ENCODE measurements around the gene MEN1. TPM values are rescaled to one million over a fixed set of nuclear protein-coding genes. Genes with fewer than 3 reads are reported as not detected.
A peak's percentile ranks its signal among the peaks of the same experiment; 100 is the strongest.

MEN1 gene
- polyA plus RNA-seq, 1 donor from 2014 or later = 36.4 TPM

DNA sequence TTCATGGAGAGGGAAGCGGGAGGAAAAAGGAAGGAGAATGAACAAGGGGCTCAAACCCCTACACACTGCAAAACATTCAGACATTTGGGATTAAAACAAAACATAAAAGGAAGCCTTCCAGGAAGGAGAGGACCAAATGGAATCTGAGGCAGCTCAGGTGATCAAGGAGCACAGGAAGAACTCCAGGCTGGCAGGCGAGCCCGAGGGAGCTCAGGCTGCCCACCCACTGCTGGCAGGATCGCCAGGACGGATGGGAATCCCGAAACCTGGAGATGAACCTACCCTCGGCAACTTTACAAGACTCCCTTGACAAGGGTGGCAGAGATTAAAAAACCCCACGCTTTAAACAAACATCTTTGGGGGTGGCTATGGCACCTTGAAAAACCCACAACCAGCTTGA, 45.6 kb downstream of the MEN1 start:
- H3K4me1 Mint-ChIP-seq = peaks cover 45 to 62% (median 54%) of the 10 kb centered on the region in 3 donors
- no peaks in the 10 kb centered on the region for H3K9me3 Mint-ChIP-seq
- peaks cover 3% of the 10 kb centered on the region for H3K27me3 Mint-ChIP-seq
- peaks cover 15% of the 10 kb centered on the region for H3K36me3 Mint-ChIP-seq
- peak overlapping the region; percentile 95 to 99 (median 96) for H3K27ac Mint-ChIP-seq
- peak overlapping the region; percentile 68 to 93 (median 90) for H3K4me3 Mint-ChIP-seq

DNA sequence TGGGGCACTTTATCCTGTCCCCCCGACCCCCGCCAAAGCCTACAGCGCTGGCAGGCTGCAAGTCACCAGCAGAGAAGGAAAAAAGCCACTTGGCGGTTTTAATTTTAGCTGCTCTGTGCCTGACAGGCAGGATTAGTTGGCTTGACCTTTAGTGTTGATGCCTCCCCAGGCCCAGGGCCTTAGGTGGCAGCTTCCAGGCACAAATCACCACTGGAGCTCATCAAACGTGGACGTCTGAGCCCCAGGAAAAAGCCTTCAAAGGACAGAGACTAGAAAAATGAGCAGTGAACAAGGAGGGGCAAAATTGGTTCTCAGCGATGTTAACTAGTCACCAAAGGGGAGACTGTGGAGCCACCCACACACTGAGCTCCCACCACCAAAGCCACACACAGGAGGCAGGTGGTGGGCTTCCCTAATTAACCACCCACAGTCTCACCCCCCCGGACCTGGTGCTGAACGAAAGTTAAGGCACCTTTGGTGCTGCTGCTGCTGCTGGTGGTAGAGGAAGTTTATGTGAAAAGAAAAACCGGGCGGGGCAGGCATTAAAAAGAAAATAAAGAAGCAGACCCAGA, 46.2 kb downstream of the MEN1 start:
- peaks cover 3% of the 10 kb centered on the region for H3K27me3 Mint-ChIP-seq
- peaks cover 11% of the 10 kb centered on the region for H3K36me3 Mint-ChIP-seq
- H3K9me3 Mint-ChIP-seq = no peaks in the 10 kb centered on the region
- peaks cover 45 to 62% (median 49%) of the 10 kb centered on the region in 3 donors for H3K4me1 Mint-ChIP-seq
- H3K4me3 Mint-ChIP-seq = peak overlapping the region; percentile 68 to 93 (median 90)
- H3K27ac Mint-ChIP-seq = peak overlapping the region; percentile 95 to 99 (median 96)

DNA sequence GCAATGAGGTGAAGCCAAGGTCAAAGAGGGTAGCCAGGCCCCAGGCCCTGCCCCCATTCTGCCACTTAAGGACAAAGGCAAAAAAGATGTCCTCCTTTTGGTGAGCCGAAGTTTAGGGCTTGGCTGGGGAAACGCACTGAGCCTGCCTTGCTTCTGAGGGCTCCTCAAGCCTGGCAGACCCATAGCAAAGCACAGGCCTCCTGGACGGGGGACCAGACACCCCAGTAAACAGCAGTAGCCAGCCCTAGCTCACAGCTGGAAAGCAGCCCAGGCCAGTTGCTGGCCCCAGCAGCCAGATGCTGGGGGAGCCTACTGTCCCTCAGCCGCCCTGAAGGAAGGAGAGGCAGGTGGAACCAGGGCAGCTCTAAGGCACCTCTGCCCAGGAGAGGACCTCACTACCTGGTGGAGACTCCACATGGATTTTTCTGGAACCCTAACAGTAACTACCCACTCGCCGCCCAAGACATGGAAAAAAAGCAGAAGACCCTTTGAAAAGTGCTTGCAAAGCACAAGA, 46.8 kb downstream of the MEN1 start:
- no peaks in the 10 kb centered on the region for H3K9me3 Mint-ChIP-seq
- peak overlapping the region; percentile 95 to 99 (median 99) for H3K27ac Mint-ChIP-seq
- H3K4me3 Mint-ChIP-seq = peak overlapping the region; percentile 68 to 93 (median 90)
- H3K27me3 Mint-ChIP-seq = peaks cover 3% of the 10 kb centered on the region
- peaks cover 11% of the 10 kb centered on the region for H3K36me3 Mint-ChIP-seq
- peaks cover 45 to 60% (median 48%) of the 10 kb centered on the region in 3 donors for H3K4me1 Mint-ChIP-seq

DNA sequence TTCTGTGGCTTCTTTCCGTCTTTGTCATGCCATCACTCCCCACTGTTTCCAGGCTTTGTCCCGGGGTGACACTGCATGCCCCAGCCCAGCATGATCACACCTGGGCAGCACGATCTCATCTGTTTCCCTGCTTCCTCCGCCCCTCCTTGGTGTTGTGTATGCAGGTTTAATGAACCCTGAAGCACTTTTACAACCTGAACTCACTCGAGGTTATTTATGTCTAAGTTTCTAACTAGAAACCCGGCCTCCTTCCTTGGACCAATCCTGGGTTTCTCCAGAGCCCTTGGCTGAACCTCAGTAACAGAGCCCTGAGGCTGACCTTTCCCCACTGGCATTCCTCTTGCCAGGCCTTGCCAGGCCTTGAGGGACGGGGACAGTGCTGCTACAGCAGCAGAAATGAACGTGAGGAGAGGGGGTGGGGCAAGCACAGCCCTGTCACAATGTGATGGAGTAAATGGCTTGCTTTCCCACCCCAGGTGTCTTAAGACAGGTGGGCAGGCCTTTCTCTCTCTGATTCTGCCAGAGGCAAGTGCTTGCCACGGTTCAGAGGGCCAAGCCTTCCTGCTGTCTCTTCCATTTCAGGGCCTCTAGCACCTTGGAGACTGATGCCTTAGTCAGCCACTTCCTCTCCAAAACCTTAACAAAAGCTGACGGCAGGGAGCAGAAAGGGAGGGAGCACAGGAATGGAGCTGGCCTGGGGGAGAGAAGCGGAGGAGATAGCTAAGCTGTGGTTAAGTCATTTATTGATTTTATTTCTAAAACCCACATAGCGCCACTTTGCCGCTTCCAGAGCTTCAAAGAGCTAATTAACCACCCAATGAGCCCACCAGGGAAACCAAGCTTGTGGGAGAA, 47.5 kb downstream of the MEN1 start:
- Mint-ChIP-seq H3K4me3 (peak overlapping the region; percentile 62 to 91 (median 76)), H3K36me3 (peaks cover 11% of the 10 kb centered on the region), H3K27me3 (peaks cover 3% of the 10 kb centered on the region), H3K9me3 (no peaks in the 10 kb centered on the region), H3K27ac (peak overlapping the region; percentile 95 to 99 (median 99)), H3K4me1 (peaks cover 44 to 54% (median 44%) of the 10 kb centered on the region in 3 donors)

DNA sequence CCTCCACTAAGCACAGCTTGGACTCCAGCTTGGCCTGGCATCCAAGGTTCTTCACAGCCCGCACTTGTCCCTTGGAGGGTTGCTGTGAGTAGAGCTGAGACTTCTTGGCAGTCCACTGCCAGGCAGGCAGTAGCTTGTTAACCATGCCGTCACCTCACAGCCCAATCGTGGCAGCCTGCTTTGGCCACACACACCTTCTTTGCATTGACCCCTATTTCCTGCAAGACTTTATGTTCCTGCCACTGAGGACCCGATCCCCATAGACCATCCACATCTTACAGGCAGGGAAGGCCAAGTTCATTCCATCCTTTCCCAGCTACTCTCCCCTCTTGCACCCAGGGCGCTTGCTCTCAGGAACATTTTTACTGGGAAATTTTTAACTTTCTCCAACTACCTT, 48.1 kb downstream of the MEN1 start:
- Mint-ChIP-seq H3K27me3 (peaks cover 3% of the 10 kb centered on the region), H3K27ac (peak overlapping the region; percentile 95 to 99 (median 99)), H3K4me3 (peak overlapping the region; percentile 55 to 91 (median 75)), H3K4me1 (peaks cover 39 to 51% (median 40%) of the 10 kb centered on the region in 3 donors), H3K36me3 (peaks cover 8% of the 10 kb centered on the region), H3K9me3 (no peaks in the 10 kb centered on the region)

DNA sequence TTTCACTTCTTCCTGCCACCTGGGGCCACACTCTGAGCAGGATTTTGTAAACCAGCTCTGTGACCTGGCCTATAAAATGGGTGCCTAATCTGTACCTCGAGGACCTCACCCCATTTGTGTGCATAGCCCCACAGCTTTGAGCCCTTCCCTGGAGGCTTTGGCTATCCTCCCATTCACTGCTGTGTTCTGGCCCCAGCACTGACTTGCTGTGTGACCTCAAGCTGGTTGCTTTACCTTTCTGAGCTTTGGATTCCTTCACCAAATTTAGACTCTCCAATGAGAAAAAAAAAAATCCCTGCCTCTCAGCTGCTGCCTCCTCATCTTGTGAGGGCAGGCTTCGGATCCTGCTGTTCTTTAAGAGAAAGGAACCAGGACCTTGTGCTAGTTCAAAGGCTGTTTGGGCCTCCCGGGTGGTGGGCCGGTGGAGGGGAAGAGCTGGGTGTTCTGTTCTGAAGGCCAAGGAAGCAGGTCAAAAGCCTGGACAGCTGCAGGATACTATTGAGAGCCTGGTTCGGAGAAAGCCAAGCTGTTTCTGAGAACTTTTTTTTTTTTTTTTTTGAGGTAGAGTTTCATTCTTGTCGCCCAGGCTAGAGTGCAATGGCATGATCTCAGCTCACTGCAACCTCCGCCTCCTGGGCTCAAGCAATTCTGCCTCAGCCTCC, 49.5 kb downstream of the MEN1 start:
- peak overlapping the region; percentile 41 to 91 (median 60) for H3K4me3 Mint-ChIP-seq
- H3K9me3 Mint-ChIP-seq = no peaks in the 10 kb centered on the region
- H3K27me3 Mint-ChIP-seq = peaks cover 3% of the 10 kb centered on the region
- H3K27ac Mint-ChIP-seq = peak overlapping the region; percentile 95 to 99 (median 98)
- H3K36me3 Mint-ChIP-seq = peaks cover 8% of the 10 kb centered on the region
- H3K4me1 Mint-ChIP-seq = peaks cover 39 to 52% (median 40%) of the 10 kb centered on the region in 3 donors

DNA sequence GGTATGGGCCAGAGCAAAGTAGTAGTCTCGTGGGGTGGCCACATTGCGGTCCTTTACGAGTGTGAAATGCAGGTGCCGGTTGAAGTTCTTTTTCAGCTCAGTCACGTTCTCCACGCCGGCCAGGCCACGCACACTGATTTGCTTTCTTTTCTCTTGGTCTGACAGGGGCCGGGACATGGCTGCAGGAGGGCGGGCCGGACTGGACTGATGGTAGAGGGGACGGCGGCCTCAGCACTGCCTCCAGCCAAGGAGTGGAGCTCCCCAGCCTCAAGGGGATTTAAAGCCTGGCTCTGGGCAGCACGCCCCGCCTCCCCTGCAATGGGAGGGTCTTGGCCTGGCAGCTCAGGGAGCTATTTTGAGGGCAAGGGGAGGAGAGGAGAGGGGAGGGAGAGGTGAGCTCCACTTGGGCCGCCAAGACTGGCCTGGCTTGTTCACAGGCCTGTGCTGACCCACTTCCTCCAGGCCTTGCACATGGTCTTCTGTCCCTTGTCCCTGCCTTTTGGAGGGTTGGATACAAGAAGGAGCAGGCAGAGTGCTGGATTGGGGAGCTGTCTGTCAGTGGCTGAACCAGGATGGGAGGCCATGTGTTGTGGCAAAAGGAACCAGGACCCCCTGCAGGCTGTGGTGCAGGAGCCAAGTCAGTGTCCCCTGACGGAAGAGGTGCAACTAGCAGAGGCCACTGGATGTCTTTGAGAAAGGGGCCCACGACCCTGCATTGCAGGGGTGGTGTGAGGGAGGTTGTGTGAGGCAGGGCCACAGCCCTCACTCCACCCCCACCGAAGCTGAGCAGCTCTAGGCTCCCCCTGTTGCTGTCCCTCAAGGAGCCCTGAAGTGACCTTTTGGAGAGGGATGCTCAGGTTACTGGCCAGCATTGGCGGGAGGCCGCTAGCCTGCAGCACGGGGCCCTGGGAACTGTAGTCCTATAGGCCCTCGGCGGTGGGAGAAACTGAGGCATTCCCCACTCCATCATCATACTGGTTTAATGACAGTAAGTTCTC, 50.3 kb downstream of the MEN1 start, which contains the start of gene PYGM:
Gene PYGM, minus strand, starts transcription at position 253 of the 998 bp plus-strand sequence. Its CDS starts 76 bp downstream, at position 177.
- H3K27me3 Mint-ChIP-seq = peaks cover 3% of the 10 kb centered on the region
- no peaks in the 10 kb centered on the region for H3K9me3 Mint-ChIP-seq
- peak within 1 kb of the TSS; percentile 95 to 99 (median 98) for H3K27ac Mint-ChIP-seq
- H3K4me3 Mint-ChIP-seq = peak within 1 kb of the TSS; percentile 41 to 76 (median 50)
- H3K36me3 Mint-ChIP-seq = peaks cover 8% of the 10 kb centered on the region
- H3K4me1 Mint-ChIP-seq = peaks cover 33 to 49% (median 33%) of the 10 kb centered on the region in 3 donors

DNA sequence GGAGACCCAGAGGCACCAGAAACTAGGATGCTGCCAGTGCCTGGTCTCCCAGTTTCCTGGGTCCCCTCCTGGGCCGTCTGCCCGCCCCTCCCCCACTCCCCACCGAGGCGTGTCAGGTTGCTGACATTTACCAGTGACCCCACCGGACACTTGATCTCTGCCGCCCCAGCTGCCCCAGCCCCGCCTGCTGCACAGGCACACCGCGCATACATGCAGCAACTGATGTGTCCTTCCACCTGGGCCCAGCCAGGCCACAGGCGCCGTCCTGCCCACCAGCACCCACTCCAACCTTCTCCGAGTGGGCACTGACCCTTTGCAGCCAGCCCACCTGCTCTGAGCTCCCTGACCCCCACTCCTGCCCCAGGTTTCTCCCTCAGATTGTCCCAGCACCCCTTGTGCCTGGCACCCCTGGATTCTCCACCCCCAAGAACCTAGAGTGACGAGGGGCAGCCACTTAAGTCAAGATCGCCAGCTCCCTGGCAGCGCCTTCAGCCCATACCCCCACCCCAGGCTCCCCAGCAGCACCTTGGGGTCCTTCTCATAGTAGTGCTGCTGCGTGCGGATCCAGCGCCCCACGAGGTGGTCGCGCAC, 51.1 kb downstream of the MEN1 start:
- peak overlapping the region; percentile 16 to 99 (median 71) for H3K27ac Mint-ChIP-seq
- H3K36me3 Mint-ChIP-seq = peaks cover 4% of the 10 kb centered on the region
- H3K9me3 Mint-ChIP-seq = no peaks in the 10 kb centered on the region
- peak overlapping the region in 1 of 4 donors; percentile 57 for H3K4me3 Mint-ChIP-seq
- peaks cover 3% of the 10 kb centered on the region for H3K27me3 Mint-ChIP-seq
- H3K4me1 Mint-ChIP-seq = peaks cover 25 to 41% (median 25%) of the 10 kb centered on the region in 3 donors

DNA sequence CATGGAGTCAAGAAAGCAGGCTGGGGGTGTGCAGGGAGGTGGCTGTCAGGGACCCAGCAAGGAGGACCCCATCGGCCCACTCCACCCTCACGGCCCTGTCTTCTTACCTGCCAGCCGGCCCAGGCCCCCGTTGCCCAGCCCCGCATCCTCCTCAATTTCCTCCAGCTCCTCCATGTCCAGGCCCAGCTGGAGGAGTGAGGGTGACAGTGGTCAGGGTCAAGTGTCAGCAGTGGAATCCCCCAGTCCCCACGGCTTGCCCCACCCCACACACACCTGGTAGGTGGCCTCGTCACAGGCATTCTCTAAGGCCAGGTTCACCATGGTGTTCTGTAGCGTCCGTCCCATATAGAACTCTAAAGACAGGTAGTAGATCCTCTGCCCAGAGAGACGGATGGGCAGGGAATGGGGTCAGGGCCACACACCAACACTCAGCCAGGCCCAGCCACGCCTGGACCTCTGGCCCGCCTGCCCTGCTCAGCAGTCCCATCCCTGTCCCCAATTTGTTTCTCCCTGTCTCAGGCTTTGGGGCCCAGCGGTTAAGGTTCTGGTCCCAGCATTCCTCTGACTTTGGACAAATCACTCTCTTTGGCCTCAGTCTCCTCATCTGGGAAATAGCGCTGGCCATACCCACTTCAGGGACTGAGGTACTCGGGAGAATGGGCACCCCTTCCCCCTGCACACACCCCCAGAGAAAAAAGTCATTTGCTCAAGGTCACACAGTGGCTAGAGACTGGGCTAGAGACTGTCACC, 51.8 kb downstream of the MEN1 start:
- Mint-ChIP-seq H3K27me3 (peaks cover 3% of the 10 kb centered on the region), H3K27ac (peak overlapping the region; percentile 23 to 99 (median 71)), H3K4me3 (peak overlapping the region in 1 of 4 donors; percentile 17), H3K36me3 (peaks cover 5% of the 10 kb centered on the region), H3K4me1 (peaks cover 20 to 35% (median 21%) of the 10 kb centered on the region in 3 donors), H3K9me3 (no peaks in the 10 kb centered on the region)

DNA sequence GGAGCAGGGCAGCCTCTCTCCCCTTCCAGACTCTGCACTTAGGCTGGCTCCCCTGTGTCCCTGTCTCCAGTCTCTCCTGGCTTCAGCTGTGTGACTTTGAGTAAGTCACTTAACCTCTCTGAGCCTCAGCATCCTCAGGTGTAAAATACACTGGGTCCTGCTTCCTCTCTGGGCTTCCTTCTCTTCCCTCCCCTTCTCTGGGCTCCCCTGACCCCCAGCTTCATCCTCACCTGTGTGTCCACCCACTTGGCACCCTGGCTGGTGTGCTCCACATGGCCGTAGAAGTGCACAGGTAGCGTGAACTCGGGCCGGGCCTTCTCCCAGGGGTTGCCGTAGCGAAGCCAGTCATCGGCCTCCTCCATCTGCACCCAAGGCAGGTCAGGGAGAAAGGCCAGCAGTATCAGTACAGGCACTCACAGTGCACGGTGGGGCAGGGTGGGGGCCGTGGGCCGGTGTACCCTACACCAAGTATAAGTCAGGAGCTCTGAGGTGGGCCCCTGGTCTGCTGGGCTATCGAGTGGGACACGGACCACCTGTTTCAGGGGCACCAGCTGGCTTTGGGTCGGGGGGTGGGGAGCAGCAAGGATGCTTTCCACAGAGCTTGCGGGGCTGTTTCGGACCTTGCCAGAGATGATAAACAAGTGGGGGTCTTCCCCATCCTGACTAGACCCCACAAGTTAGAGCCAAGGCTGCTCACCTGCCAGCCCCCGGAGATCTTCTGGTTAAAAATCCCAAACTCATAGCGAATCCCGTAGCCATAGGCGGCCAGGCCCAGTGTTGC, 52.6 kb downstream of the MEN1 start:
- Mint-ChIP-seq H3K4me3 (peak overlapping the region in 2 of 4 donors; percentile 55 to 60), H3K27me3 (peaks cover 3% of the 10 kb centered on the region), H3K9me3 (no peaks in the 10 kb centered on the region), H3K4me1 (peaks cover 14 to 30% (median 17%) of the 10 kb centered on the region in 3 donors), H3K36me3 (peaks cover 2% of the 10 kb centered on the region), H3K27ac (peak overlapping the region in 2 of 3 donors; percentile 63 to 72)

DNA sequence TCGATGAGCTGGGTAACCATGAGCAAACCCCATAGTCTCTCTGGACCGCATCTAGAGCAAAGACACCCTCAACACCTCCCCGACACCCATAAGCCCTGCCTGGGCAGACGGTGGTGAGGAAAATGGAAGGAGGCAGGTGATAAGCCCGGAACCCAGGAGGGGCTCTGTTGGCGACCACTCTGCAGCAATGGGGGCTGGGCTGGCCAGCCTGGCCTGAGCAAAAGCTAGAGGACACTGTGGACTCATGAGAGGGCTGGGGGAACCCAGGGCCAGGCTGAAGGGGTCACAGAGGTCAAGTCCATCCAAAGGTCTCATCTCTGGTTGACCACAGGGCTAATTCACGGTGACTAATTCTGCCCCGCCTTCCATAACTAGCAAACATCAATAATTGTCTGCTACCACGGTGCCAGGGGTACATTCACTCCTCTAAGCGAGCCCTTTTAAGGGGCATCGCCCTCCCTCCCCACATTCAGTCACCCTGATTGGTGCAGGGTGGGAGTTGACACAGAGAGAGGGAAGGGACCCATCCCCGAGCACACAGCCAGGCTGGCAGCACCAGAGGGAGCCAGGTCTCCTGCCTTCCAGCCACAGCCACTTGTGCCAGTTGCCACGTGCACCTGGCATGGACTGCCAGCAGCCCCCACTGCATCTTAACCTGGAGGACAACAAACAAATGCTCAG, 54.5 kb downstream of the MEN1 start:
- H3K27ac Mint-ChIP-seq = peak overlapping the region in 1 of 3 donors; percentile 25
- no peaks in the 10 kb centered on the region for H3K27me3 Mint-ChIP-seq
- no peaks in the 10 kb centered on the region for H3K9me3 Mint-ChIP-seq
- H3K36me3 Mint-ChIP-seq = peaks cover 5% of the 10 kb centered on the region
- no peak overlapping the region for H3K4me3 Mint-ChIP-seq
- H3K4me1 Mint-ChIP-seq = peaks cover under 1 to 16% (median 9%) of the 10 kb centered on the region in 3 donors

Data from IgD-negative memory B cell (primary cell).